HCT116 (cell line): Measurements from ENCODE around the gene TMED10. TPM values are rescaled to one million over a fixed set of nuclear protein-coding genes. Genes with fewer than 3 reads are reported as not detected.

Experiments
- ATAC-seq: fragments of 200-7000 bp; cut with Tn5 transposase; 2 replicates; pipeline ENCODE4 v1.9.1; 2020; ENCODE audit warnings: mild to moderate bottlenecking, moderate library complexity
- BruUV-seq: library from RNA; stranded (reverse); fragments of 400-500 nt; replicated peaks from 2 replicates; lab custom pipeline; 2021; lab: Mats Ljungman, UMichigan
- CTCF ChIA-PET: fragments of 300-600 bp; sonication (Branson Sonifier 250); formaldehyde crosslinking; loops from one replicate; lab custom pipeline; 2021; ENCODE audit warnings: antibody characterized with exemption; lab: Charles Lee
- POLR2A ChIA-PET: fragments of 300-600, 350-600 bp; sonication (Branson Sonifier 250); formaldehyde crosslinking; loops from one replicate; lab custom pipeline; 2021; ENCODE audit warnings: antibody characterized with exemption; lab: Charles Lee
- RAD21 ChIA-PET, 2 experiments: fragments of 300-600 bp; sonication (Branson Sonifier 250); formaldehyde crosslinking; loops; one replicate each; lab custom pipeline; 2023; ENCODE audit warnings: low total read pairs in 2 of 2; ENCODE audit not compliant: uncharacterized antibody in 2 of 2, unreplicated experiment in 2 of 2, low non-redundant PET in 1 of 2; lab: Charles Lee
- DNase-seq: peaks from one replicate; pipeline ENCODE4 v3.0.0-alpha.2; 2010; ENCODE audit warnings: low read depth, low spot score
- H2AFZ ChIP-seq: fragments of 200-600 bp; shearing (Covaris generic), sonication (generic); 2 replicates; pipeline ENCODE4 v1.6.1; 2017; ENCODE audit warnings: low read depth, mixed run types, mixed read lengths, antibody characterized with exemption, low read length; ENCODE audit not compliant: poor library complexity, severe bottlenecking
- H3K27ac ChIP-seq: 2 replicates; pipeline ENCODE4 v1.5.1; 2012; ENCODE audit warnings: low read depth, low read length
- H3K27me3 ChIP-seq: fragments of 200-600 bp; sonication (generic); 2 replicates; pipeline ENCODE4 v1.6.1; 2016; ENCODE audit warnings: mixed run types, low read length, mixed read lengths; ENCODE audit not compliant: insufficient read depth
- H3K36me3 ChIP-seq, 2 experiments: fragments of 200-500 bp in 1 of 2; fragments of 200-600 bp in 1 of 2; sonication (Bioruptor generic) in 1 of 2; sonication (generic) in 1 of 2; 2 replicates each; pipeline versions ENCODE4 v1.5.1 to v1.6.1; 2014 to 2016; ENCODE audit warnings: low read length in 2 of 2, inconsistent platforms in 1 of 2, mixed read lengths in 1 of 2, mixed run types in 1 of 2; ENCODE audit not compliant: insufficient read depth in 2 of 2, control insufficient read depth in 1 of 2
- H3K4me1 ChIP-seq, 2 experiments: fragments of 200-600 bp in 1 of 2; sonication (generic) in 1 of 2; 2 replicates each; pipeline versions ENCODE4 v1.5.1 to v1.6.1; 2012 to 2017; ENCODE audit warnings: low read length in 2 of 2, inconsistent platforms in 1 of 2, mild to moderate bottlenecking in 1 of 2, mixed read lengths in 1 of 2, mixed run types in 1 of 2, moderate library complexity in 1 of 2; ENCODE audit not compliant: insufficient read depth in 2 of 2, control insufficient read depth in 1 of 2
- H3K4me2 ChIP-seq: fragments of 200-600 bp; sonication (generic); 2 replicates; pipeline ENCODE4 v1.6.1; 2017; ENCODE audit warnings: mixed run types, low read length, mixed read lengths
- H3K4me3 ChIP-seq, 2 experiments: fragments of 200-600 bp in 1 of 2; sonication (generic) in 1 of 2; replicated peaks in 1 of 2; 2 replicates each; pipeline ENCODE4 v1.5.1; 2011 to 2016; ENCODE audit warnings: low read length in 2 of 2, control low read depth in 1 of 2, low read depth in 1 of 2, mild to moderate bottlenecking in 1 of 2, mixed read lengths in 1 of 2, mixed run types in 1 of 2
- H3K79me2 ChIP-seq: fragments of 200-600 bp; sonication (generic); 2 replicates; pipeline ENCODE4 v1.6.1; 2017; ENCODE audit warnings: mild to moderate bottlenecking, mixed run types, low read length, moderate library complexity, mixed read lengths; ENCODE audit not compliant: insufficient read depth
- H3K9ac ChIP-seq: fragments of 200-600 bp; sonication (generic); 2 replicates; pipeline ENCODE4 v1.6.1; 2016; ENCODE audit warnings: low read length, mixed read lengths
- H3K9me2 ChIP-seq: fragments of 200-600 bp; sonication (generic), shearing (Covaris generic); 2 replicates; pipeline ENCODE4 v1.6.1; 2017; ENCODE audit warnings: mixed run types, mild to moderate bottlenecking, moderate library complexity; ENCODE audit not compliant: insufficient read depth
- H3K9me3 ChIP-seq, 2 experiments: fragments of 200-500 bp in 1 of 2; fragments of 200-600 bp in 1 of 2; sonication (Bioruptor generic) in 1 of 2; sonication (generic) in 1 of 2; 2 replicates each; pipeline ENCODE4 v1.6.1; 2014 to 2017; ENCODE audit warnings: low read length in 2 of 2, mixed read lengths in 2 of 2, inconsistent platforms in 1 of 2, low read depth in 1 of 2, mild to moderate bottlenecking in 1 of 2, mixed run types in 1 of 2, moderate library complexity in 1 of 2; ENCODE audit not compliant: control insufficient read depth in 1 of 2, insufficient read depth in 1 of 2
- H4K20me1 ChIP-seq: fragments of 200-600 bp; sonication (generic), shearing (Covaris generic); 2 replicates; pipeline ENCODE4 v1.6.1; 2017; ENCODE audit warnings: mixed run types, mild to moderate bottlenecking, moderate library complexity; ENCODE audit not compliant: insufficient read depth
- CBX3 ChIP-seq: IDR thresholded peaks from 2 replicates; pipeline ENCODE4 v1.6.1; 2012; ENCODE audit warnings: low read depth
- CEBPB ChIP-seq: IDR thresholded peaks from 2 replicates; pipeline ENCODE4 v1.6.1; 2012; ENCODE audit warnings: low read depth
- CTCF ChIP-seq, 3 experiments: fragments of 200-600 bp in 1 of 3; sonication (generic) in 1 of 3; IDR thresholded peaks in 2 of 3; conservative IDR thresholded peaks in 1 of 3; 2 replicates each; pipeline ENCODE4 v1.5.1; 2012 to 2017; ENCODE audit warnings: low read depth in 2 of 3, low read length in 2 of 3, antibody characterized with exemption in 1 of 3, borderline replicate concordance in 1 of 3, control low read depth in 1 of 3, mild to moderate bottlenecking in 1 of 3, mixed read lengths in 1 of 3, mixed run types in 1 of 3, moderate library complexity in 1 of 3; ENCODE audit not compliant: insufficient read depth in 1 of 3
- ELF1 ChIP-seq: IDR thresholded peaks from 2 replicates; pipeline ENCODE4 v1.6.1; 2012; ENCODE audit warnings: low read depth, borderline replicate concordance
- EZH2 ChIP-seq: fragments of 200-600 bp; sonication (generic); IDR thresholded peaks from 2 replicates; pipeline ENCODE4 v1.6.1; 2017; ENCODE audit warnings: antibody characterized with exemption, mixed run types
- EZH2phosphoT487 ChIP-seq: fragments of 200-600 bp; IDR thresholded peaks from 2 replicates; pipeline ENCODE4 v1.6.1; 2018; ENCODE audit warnings: antibody characterized with exemption, borderline replicate concordance
- MAX ChIP-seq: IDR thresholded peaks from 2 replicates; pipeline ENCODE4 v1.6.1; 2012
- POLR2A ChIP-seq: IDR thresholded peaks from 2 replicates; pipeline ENCODE4 v1.7.0; 2011; ENCODE audit warnings: borderline replicate concordance; ENCODE audit not compliant: insufficient read depth, insufficient read length; ENCODE audit errors: extremely low read depth
- RAD21 ChIP-seq: IDR thresholded peaks from 2 replicates; pipeline ENCODE4 v1.6.1; 2012; ENCODE audit warnings: low read depth, mild to moderate bottlenecking
- SIN3A ChIP-seq: IDR thresholded peaks from 2 replicates; pipeline ENCODE4 v1.6.1; 2012; ENCODE audit warnings: low read depth
- SP1 ChIP-seq: IDR thresholded peaks from 2 replicates; pipeline ENCODE4 v1.6.1; 2012; ENCODE audit warnings: low read depth
- SRF ChIP-seq: IDR thresholded peaks from 2 replicates; pipeline ENCODE4 v1.6.1; 2012; ENCODE audit warnings: low read depth
- TCF7L2 ChIP-seq: IDR thresholded peaks from 2 replicates; pipeline ENCODE4 v1.7.0; 2011; ENCODE audit warnings: borderline replicate concordance, inconsistent platforms; ENCODE audit not compliant: insufficient read depth, insufficient read length; ENCODE audit errors: extremely low read depth
- YY1 ChIP-seq: IDR thresholded peaks from 2 replicates; pipeline ENCODE4 v1.6.1; 2011; ENCODE audit warnings: low read length, low read depth, moderate library complexity, mild to moderate bottlenecking; ENCODE audit not compliant: insufficient replicate concordance; ENCODE audit errors: extremely low read depth
- ZFX ChIP-seq: fragments of 450-650 bp; IDR thresholded peaks from 2 replicates; pipeline ENCODE4 v1.6.1; 2017
- intact Hi-C: fragments of 100-400 bp; cut with micrococcal nuclease; formaldehyde crosslinking; loops from 2 replicates; pipeline ENCODE4 v1.10.0; 2022
- total RNA-seq: library from RNA; stranded (reverse); gene quantifications from one replicate; pipeline ENCODE4 v1.2.1, GENCODE V29; 2021; ENCODE audit not compliant: unreplicated experiment

The TMED10 gene
- total RNA-seq, 1 experiment from 2014 or later: 303 TPM

- no peak for DNase-seq
- H3K27me3 ChIP-seq: no peaks in the 10 kb centered on the region
- no peaks in the 10 kb centered on the region for H3K9me2 ChIP-seq
- CTCF ChIA-PET: no interaction called here
- no peak overlapping the region for H2AFZ ChIP-seq
- no peaks in the 10 kb centered on the region for H3K9me3 ChIP-seq
- H3K79me2 ChIP-seq: peaks cover 71% of the 10 kb centered on the region
- peaks cover 9 to 14% of the 10 kb centered on the region in 2 experiments; a peak in 3 of 4 replicates for H3K36me3 ChIP-seq
- H3K27ac ChIP-seq: no peak overlapping the region
- RAD21 ChIA-PET: no interaction called here
- intact Hi-C loops: no loop called here
- H3K4me2 ChIP-seq: no peak overlapping the region
- H3K4me1 ChIP-seq: no peaks in the 10 kb centered on the region
- POLR2A ChIA-PET: no interaction called here
- H3K9ac ChIP-seq: no peak overlapping the region
- TF ChIP-seq YY1 (no peak), SRF (no peak), TCF7L2 (no peak), CEBPB (no peak), SIN3A (no peak), MAX (no peak), EZH2phosphoT487 (no peak)
- H4K20me1 ChIP-seq: peaks cover 6% of the 10 kb centered on the region
- no peak for ATAC-seq
- BruUV-seq: no TSS peak
- H3K4me3 ChIP-seq: no peak overlapping the region
Measured at GRCh38 chr14:75143761-75144527, 32.5 kb downstream of the TMED10 start.

GRCh38 chr14:75142494-75142893 is 33.9 kb downstream of the TMED10 start:
- DNase-seq: no peak
- Histone ChIP-seq H4K20me1 (peaks cover 6% of the 10 kb centered on the region), H3K9me3 (no peaks in the 10 kb centered on the region), H3K79me2 (peaks cover 75% of the 10 kb centered on the region), H3K27ac (no peak overlapping the region), H3K4me3 (no peak overlapping the region), H3K9ac (no peak overlapping the region), H3K27me3 (no peaks in the 10 kb centered on the region), H2AFZ (no peak overlapping the region), H3K4me1 (no peaks in the 10 kb centered on the region), H3K9me2 (no peaks in the 10 kb centered on the region), H3K4me2 (no peak overlapping the region), H3K36me3 (peaks cover 9 to 14% of the 10 kb centered on the region in 2 experiments; a peak in 3 of 4 replicates)
- no TSS peak for BruUV-seq
- CTCF ChIA-PET: interaction anchor here (1.2 to 2.0 kb wide), 2 partner anchors 146 to 153 kb away, joined by 3 to 12 read pairs; no protein-coding TSS in a partner anchor
- no peak for ATAC-seq
- RAD21 ChIA-PET: interaction anchor here in 1 of 2 experiments (0.6 to 1.0 kb wide), 2 partner anchors 153 to 262 kb away, joined by 3 to 4 read pairs; no protein-coding TSS in a partner anchor
- intact Hi-C loops: no loop called here
- POLR2A ChIA-PET: no interaction called here
- TF ChIP-seq MAX (no peak), SP1 (no peak), SIN3A (no peak), POLR2A (no peak), CBX3 (no peak), ZFX (no peak), CTCF (IDR thresholded peaks at IDR 0.05 in 2 of 3, conservative IDR thresholded peaks at IDR 0.05 in 1 of 3; ENCODE audit: borderline replicate concordance in 1 of 3, insufficient read depth in 1 of 3, low read depth in 2 of 3, low read length in 2 of 3) (no peak), RAD21 (no peak), YY1 (no peak), TCF7L2 (no peak), EZH2 (no peak), CEBPB (no peak), ELF1 (no peak)
